ENCODE measurements around the gene ALX1.

DNA sequence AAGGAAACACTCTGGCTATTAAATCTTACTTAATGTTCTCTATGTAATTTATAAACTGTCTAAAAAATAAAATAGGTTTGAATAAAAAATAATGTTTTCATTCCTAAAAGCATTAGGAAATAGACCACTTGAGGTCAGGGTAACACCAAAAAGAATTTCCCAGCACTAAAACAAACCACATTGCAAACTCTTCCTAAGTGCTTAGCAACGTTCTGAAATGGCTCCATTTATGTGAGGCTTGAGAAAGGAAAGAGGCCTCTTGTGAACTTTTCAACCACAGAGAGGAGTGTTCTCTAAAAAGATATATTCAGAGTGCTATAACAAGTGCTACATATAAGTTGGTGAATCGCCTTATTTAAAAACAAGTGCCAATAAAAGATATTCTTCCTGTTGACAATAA is 42.7 kb downstream of the ALX1 start:
- TF ChIP-seq, protein P1, sequence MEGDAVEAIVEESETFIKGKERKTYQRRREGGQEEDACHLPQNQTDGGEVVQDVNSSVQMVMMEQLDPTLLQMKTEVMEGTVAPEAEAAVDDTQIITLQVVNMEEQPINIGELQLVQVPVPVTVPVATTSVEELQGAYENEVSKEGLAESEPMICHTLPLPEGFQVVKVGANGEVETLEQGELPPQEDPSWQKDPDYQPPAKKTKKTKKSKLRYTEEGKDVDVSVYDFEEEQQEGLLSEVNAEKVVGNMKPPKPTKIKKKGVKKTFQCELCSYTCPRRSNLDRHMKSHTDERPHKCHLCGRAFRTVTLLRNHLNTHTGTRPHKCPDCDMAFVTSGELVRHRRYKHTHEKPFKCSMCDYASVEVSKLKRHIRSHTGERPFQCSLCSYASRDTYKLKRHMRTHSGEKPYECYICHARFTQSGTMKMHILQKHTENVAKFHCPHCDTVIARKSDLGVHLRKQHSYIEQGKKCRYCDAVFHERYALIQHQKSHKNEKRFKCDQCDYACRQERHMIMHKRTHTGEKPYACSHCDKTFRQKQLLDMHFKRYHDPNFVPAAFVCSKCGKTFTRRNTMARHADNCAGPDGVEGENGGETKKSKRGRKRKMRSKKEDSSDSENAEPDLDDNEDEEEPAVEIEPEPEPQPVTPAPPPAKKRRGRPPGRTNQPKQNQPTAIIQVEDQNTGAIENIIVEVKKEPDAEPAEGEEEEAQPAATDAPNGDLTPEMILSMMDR (conservative IDR thresholded peaks at IDR 0.05 in 1 of 2, IDR thresholded peaks at IDR 0.05 in 1 of 2; ENCODE audit: low read depth in 1 of 2, low read length in 2 of 2) = no peak
- no peak for TF ChIP-seq EZH2 (IDR thresholded peaks at IDR 0.05; ENCODE audit: low read length, missing control alignments)

Measured in fibroblast of lung (primary cell).